Esophagus squamous epithelium (tissue), 5 donors: ENCODE measurements around the gene SLC9A9. TPM values are rescaled to one million over a fixed set of nuclear protein-coding genes. Genes with fewer than 3 reads are reported as not detected.

Source experiments
- DNase-seq: peaks from one replicate; lab custom pipeline; 2025; lab: John Stamatoyannopoulos, UW
- H3K27ac ChIP-seq, 4 donors: fragments of 200-600 bp; sonication (generic); one replicate each; pipeline ENCODE4 v1.5.1; 2016 to 2019; ENCODE audit warnings: mild to moderate bottlenecking in 1 of 4
- H3K27me3 ChIP-seq, 4 donors: fragments of 200-600 bp; sonication (generic); 1 replicate in 3 of 4; 2 replicates in 1 of 4; pipeline versions ENCODE4 v1.5.1 to v1.6.0; 2017 to 2021; ENCODE audit warnings: antibody characterized with exemption in 1 of 4
- H3K36me3 ChIP-seq, 3 donors: fragments of 200-600 bp; sonication (generic); one replicate each; pipeline ENCODE4 v1.5.1; 2016 to 2019
- H3K4me1 ChIP-seq, 3 donors: fragments of 200-600 bp; sonication (generic); one replicate each; pipeline ENCODE4 v1.5.1; 2017 to 2019
- H3K4me3 ChIP-seq, 4 donors: fragments of 200-600 bp; sonication (generic); 1 replicate in 3 of 4; 2 replicates in 1 of 4; pipeline ENCODE4 v1.5.1; 2016 to 2019; ENCODE audit warnings: mild to moderate bottlenecking in 2 of 4, moderate library complexity in 1 of 4
- H3K9me3 ChIP-seq, 3 donors: fragments of 200-600 bp; sonication (generic); one replicate each; pipeline ENCODE4 v1.5.1; 2016 to 2019
- POLR2A ChIP-seq, 4 donors: fragments of 450-650 bp; IDR thresholded peaks; one replicate each; pipeline ENCODE4 v1.6.1; 2017; ENCODE audit warnings: antibody characterized with exemption in 4 of 4, mild to moderate bottlenecking in 4 of 4, moderate library complexity in 3 of 4
- WGBS, 2 donors: methylation state at CpG; one replicate each; pipeline ENCODE4 v1.1.5; 2018; 5-methylcytosine and 5-hydroxymethylcytosine counted together
- intact Hi-C: fragments of 100-400 bp; cut with DNase I; formaldehyde crosslinking; loops from one replicate; pipeline ENCODE4 v1.15.0; 2022
- total RNA-seq, 4 donors: library from RNA; depleted of rRNA; stranded (reverse); fragments of >200 nt; gene quantifications; one replicate each; pipeline ENCODE4 v1.1.0, GENCODE V29; 2016
- TF ChIP-seq, protein P1 (sequence below), 6 experiments: fragments of 450-650 bp in 4 of 6; fragments of 200-600 bp in 2 of 6; sonication (generic) in 2 of 6; IDR thresholded peaks; one replicate each; pipeline ENCODE4 v1.5.1; 2016 to 2019; ENCODE audit warnings: antibody characterized with exemption in 6 of 6, mild to moderate bottlenecking in 4 of 6, moderate library complexity in 4 of 6
- donor health status: DM: yes; HTN: yes; CAD: no.

Gene SLC9A9
- total RNA-seq, 4 donors from 2014 or later = 11.2 to 22.3 (median 18.9) TPM

- H3K4me3 ChIP-seq = no peak overlapping the region
- H3K36me3 ChIP-seq = peaks cover 0 to 4% (median 0%) of the 10 kb centered on the region in 3 donors
- intact Hi-C loops = no loop called here
- no peaks in the 10 kb centered on the region for H3K9me3 ChIP-seq
- H3K27ac ChIP-seq = no peak overlapping the region
- no peak for DNase-seq
- peaks cover 0 to 4% (median 0%) of the 10 kb centered on the region in 3 donors for H3K4me1 ChIP-seq
- no peak for TF ChIP-seq POLR2A (IDR thresholded peaks at IDR 0.05)
- TF ChIP-seq, protein P1, sequence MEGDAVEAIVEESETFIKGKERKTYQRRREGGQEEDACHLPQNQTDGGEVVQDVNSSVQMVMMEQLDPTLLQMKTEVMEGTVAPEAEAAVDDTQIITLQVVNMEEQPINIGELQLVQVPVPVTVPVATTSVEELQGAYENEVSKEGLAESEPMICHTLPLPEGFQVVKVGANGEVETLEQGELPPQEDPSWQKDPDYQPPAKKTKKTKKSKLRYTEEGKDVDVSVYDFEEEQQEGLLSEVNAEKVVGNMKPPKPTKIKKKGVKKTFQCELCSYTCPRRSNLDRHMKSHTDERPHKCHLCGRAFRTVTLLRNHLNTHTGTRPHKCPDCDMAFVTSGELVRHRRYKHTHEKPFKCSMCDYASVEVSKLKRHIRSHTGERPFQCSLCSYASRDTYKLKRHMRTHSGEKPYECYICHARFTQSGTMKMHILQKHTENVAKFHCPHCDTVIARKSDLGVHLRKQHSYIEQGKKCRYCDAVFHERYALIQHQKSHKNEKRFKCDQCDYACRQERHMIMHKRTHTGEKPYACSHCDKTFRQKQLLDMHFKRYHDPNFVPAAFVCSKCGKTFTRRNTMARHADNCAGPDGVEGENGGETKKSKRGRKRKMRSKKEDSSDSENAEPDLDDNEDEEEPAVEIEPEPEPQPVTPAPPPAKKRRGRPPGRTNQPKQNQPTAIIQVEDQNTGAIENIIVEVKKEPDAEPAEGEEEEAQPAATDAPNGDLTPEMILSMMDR (IDR thresholded peaks at IDR 0.05) = no peak
- no peaks in the 10 kb centered on the region for H3K27me3 ChIP-seq
- WGBS, 2 donors = 93 to 96% methylated on average over 5 of the region's 5 CpGs
These were observed 244.5 kb downstream of the SLC9A9 start for GRCh38 chr3:143603774-143604173.

DNA sequence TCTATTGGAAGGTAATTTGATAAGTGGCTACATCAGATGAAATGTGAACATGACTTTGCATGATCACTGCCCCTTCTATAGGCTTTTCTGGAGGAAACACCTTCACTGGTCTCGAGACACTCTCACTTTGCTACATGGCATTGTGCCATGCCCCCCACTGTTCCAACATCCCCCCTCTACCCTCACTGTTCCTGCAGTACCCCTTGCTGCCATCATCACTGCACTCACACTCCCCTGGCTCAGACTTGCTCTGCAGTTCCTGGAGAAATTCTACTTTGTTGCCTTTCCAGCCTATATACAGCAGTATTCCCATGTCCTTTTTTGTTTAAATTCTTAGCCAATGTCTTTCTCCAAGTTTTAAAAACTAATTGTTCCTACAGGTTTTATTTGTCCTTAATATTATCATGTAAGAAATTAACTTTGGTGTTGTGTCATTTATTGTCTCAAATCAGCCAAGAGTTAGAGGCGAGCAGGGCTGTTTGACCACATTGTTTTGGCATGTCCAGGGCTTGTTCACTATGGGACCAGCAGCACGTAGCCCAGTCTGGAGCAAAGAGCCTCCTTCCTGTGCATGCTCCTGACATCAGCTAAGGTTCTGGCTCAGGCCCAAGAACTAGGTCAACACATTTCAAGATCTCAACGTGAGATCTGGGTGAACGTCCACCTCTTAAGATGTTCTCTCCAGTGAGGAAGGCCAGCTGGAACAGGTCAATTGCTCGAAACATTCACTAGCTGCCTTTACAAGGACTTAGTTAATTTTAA, 246.4 kb downstream of the SLC9A9 start:
- no peaks in the 10 kb centered on the region for H3K9me3 ChIP-seq
- H3K36me3 ChIP-seq = peaks cover 0 to 4% (median 4%) of the 10 kb centered on the region in 3 donors
- no peak for DNase-seq
- 61 to 70% methylated on average over 5 to 6 of the region's 6 CpGs for WGBS, 2 donors
- H3K27me3 ChIP-seq = no peaks in the 10 kb centered on the region
- intact Hi-C loops = no loop called here
- H3K4me3 ChIP-seq = no peak overlapping the region
- no peak overlapping the region for H3K27ac ChIP-seq
- TF ChIP-seq, protein P1 (IDR thresholded peaks at IDR 0.05) = no peak
- H3K4me1 ChIP-seq = peaks cover 0 to 4% (median 0%) of the 10 kb centered on the region in 3 donors

DNA sequence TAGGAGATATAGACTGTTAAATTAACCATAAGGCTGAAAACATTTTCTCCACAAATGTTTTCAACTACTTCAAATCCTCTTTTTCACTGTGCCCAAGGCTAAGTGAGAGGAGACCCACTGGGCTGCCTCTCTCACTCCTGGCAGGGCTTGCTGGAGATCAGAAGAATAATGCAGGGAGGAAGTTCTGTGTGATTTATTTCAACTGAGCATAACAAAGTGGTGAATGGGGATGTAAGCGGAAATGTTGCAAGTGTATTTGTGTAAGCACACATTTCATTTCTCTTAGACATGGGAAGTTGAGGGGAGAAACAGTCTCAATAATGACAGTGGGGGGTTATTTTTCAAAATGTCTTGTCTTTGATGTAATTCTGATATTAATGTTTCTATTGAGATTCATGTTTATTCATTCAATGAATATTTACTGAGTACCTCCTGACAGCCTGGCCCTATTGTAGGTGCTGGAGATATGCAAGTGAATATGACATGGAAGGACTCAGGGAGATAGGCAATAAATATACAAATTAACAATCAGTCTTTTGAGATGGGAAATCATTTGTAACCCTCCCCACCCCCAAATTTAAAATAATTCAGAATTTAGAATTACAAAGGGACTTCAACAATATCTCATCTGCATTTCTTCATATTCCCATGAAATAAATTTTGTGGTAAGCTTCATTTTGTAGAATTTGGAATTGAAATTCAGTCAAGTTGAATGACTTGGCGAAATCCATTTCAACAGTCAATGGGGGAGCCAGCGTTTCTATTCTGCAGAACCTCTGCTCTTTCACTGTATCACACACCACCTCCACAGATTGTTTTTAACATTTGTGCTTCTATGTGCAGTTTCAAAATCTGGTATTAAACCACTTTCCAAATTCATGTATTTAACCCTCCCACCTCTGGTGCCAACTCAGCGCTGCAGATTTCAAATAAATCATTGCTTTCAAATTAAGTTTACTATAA, 247.2 kb downstream of the SLC9A9 start:
- Histone ChIP-seq H3K27ac (no peak overlapping the region), H3K36me3 (peaks cover 0 to 4% (median 4%) of the 10 kb centered on the region in 3 donors), H3K9me3 (no peaks in the 10 kb centered on the region), H3K4me3 (no peak overlapping the region), H3K4me1 (peaks cover 0 to 4% (median 0%) of the 10 kb centered on the region in 3 donors), H3K27me3 (no peaks in the 10 kb centered on the region)
- no peak for DNase-seq
- TF ChIP-seq POLR2A (IDR thresholded peaks at IDR 0.05) = no peak
- TF ChIP-seq, protein P1 (IDR thresholded peaks at IDR 0.05) = no peak
- 84 to 89% methylated on average over 4 of the region's 4 CpGs for WGBS, 2 donors
- intact Hi-C loops = no loop called here

GRCh38 chr3:143597774-143598652, 250.3 kb downstream of the SLC9A9 start:
- H3K4me1 ChIP-seq = no peaks in the 10 kb centered on the region
- H3K27me3 ChIP-seq = no peaks in the 10 kb centered on the region
- 90 to 93% methylated on average over 17 of the region's 17 CpGs for WGBS, 2 donors
- H3K9me3 ChIP-seq = no peaks in the 10 kb centered on the region
- TF ChIP-seq POLR2A (IDR thresholded peaks at IDR 0.05) = no peak
- intact Hi-C loops = no loop called here
- DNase-seq = no peak
- H3K27ac ChIP-seq = no peak overlapping the region
- peaks cover 0 to 4% (median 4%) of the 10 kb centered on the region in 3 donors for H3K36me3 ChIP-seq
- no peak overlapping the region for H3K4me3 ChIP-seq
